GM20431 (cell line): ENCODE data around the gene MRPS17.

ENCODE experiments used
- in situ Hi-C: fragments of 300-500 bp; cut with MseI, MboI; formaldehyde crosslinking; loops from one replicate; pipeline ENCODE4 v1.15.0; 2020; ENCODE audit warnings: low sequenced_read_pairs; ENCODE audit not compliant: unreplicated experiment

The MRPS17 gene

DNA sequence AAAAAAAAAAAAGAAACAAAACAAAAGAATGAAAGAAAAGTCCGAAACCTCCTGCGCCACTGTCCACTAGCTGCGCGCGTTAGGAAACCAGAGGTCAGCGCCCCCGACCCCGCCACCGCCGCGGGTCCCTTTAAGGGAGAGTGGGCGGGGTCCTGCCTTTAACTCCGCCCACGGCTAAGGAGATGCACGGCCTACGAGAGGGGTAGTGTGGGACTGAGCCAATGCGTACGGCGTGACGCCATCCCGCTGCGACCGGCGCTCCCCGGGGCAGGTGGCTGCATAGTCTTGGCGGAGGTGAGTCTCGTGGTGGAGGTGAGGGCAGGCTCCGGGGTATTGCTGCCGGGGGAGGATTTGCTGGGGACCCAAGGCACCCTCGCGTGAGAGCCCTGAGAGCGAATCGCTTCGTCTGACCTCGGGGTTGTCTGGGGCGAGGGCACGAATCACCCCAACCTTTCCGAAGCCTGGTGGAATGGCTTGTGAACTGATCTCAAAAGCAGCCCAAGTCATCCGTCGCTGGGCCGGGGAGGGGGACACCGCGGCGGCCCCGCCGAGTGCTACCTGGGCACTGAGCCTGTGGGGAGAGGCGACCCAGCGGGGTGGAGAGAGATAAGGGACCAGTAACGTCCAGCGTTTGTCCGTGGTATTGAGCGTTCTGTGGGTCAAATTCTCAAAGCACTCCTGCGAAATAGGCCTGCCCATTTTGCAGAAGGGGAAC, at the start of gene MRPS17:
MRPS17 (plus strand) TSS at position 241 of the 715 bp plus-strand sequence. CDS start 1,319 bp downstream, outside the sequence.
- in situ Hi-C loops = loop anchor here (25.0 kb wide), 1 partner anchor 314 kb away; no protein-coding TSS in a partner anchor

DNA sequence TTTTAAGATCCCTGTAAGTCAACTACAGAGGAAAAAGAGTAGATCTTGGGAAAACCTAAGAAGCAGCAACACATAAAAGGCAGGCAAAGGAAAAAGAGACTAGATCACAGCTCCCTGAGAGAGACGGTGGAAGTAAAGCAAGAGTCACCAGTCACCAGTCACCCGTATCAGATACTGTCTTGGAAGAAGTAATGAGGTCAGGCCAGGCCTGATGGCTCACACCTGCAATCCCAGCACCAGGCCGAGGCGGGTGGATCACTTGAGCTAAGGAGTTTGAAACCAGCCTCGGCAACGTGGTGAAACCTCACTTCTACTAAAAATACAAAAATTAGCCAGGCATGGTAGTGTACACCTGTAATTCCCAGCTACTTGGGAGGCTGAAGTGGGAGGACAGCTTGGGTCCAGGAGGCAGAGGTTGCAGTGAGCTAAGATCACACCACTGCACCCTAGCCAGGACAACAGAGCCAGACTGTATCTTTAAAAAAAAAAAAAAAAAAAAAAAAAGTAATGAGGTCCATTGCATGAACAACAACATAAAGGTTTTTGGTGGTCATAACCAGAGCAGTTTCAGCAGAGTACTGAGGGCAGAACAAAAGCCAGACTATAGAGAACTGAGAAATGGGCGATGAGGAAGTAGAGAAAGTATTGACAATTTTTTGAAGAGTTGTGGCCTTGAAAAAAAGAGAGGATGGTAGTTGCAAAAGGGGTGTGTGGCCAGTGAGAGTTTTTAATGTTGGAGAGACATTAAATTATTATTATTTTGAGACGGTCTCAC, 47.5 kb upstream of the MRPS17 start:
- in situ Hi-C loops = no loop called here

- in situ Hi-C loops = no loop called here
Measured at GRCh38 chr7:55912748-55913158, 38.9 kb upstream of the MRPS17 start.

GRCh38 chr7:55917771-55918170, 33.9 kb upstream of the MRPS17 start:
- in situ Hi-C loops = no loop called here

- in situ Hi-C loops = no loop called here
Measured at GRCh38 chr7:55928006-55928767, 23.5 kb upstream of the MRPS17 start.

- in situ Hi-C loops = no loop called here
Measured at GRCh38 chr7:55931421-55932151, 20.1 kb upstream of the MRPS17 start.

DNA sequence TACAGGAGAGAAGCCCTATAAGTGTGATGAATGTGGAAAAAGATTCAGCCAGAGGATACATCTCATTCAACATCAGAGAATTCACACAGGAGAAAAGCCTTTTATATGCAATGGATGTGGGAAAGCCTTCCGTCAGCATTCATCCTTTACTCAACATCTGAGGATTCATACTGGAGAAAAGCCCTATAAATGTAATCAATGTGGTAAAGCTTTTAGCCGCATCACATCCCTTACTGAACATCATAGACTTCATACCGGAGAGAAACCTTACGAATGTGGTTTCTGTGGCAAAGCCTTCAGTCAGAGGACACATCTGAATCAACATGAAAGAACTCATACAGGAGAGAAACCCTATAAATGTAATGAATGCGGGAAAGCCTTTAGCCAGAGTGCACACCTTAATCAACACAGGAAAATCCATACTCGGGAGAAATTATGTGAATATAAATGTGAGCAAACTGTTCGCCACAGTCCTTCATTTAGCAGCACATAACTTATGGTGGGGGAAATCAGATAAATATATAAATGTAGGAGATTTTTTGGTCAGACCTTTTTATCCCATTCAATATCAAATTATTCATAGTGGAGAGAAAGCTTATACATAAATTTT, 12.1 kb upstream of the MRPS17 start:
- in situ Hi-C loops = no loop called here

- in situ Hi-C loops = no loop called here
Measured at GRCh38 chr7:55946545-55946944, 5.1 kb upstream of the MRPS17 start.

GRCh38 chr7:55952352-55952671, 635 bp downstream of the MRPS17 start:
- in situ Hi-C loops = loop anchor here (25.0 kb wide), 1 partner anchor 315 kb away; no protein-coding TSS in a partner anchor

- in situ Hi-C loops = loop anchor here (25.0 kb wide), 1 partner anchor 317 kb away; no protein-coding TSS in a partner anchor
Measured at GRCh38 chr7:55953707-55954475, 2.2 kb downstream of the MRPS17 start.

DNA sequence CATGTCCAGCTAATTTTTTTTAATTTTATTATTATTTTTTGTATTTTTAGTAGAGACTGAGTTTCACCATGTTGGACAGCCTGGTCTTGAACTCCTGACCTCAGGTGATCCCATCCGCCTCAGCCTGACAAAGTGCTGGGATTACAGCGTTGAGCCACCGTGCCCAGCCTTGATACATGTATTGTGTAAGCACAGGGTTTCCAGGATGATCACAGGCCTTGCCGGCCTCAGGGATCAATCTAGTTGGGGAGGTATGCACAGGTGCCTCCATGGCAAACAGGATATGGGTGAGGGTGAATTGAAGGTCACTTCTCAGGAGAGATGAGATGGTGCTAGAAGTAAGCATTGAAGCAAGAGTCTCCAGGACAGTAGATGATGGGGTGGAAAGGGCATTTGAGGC, 5.5 kb downstream of the MRPS17 start:
- in situ Hi-C loops = loop anchor here (25.0 kb wide), 1 partner anchor 320 kb away; no protein-coding TSS in a partner anchor

DNA sequence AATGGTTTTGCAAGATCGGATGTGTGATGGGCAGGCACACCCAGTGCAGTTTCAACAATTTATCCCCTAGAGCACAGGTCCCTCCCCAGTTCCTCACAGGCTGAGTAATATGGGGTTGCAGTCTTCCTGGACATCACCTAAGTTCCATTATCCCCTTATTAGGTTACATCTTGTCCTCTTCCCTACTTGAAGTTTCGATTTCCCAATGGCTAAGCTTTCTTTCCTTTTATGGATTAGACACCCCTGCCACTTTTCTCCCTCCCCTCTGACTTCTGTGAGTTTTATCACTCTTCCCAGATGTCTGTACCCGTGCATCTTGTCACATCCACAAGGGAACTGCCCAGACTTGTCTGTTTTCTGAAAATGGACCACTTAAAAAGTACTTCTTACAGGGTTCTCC, 10.3 kb downstream of the MRPS17 start:
- in situ Hi-C loops = loop anchor here (25.0 kb wide), 1 partner anchor 325 kb away; no protein-coding TSS in a partner anchor

GRCh38 chr7:55963584-55964168, 12.0 kb downstream of the MRPS17 start:
- in situ Hi-C loops = loop anchor here (25.0 kb wide), 1 partner anchor 326 kb away; no protein-coding TSS in a partner anchor

- in situ Hi-C loops = loop anchor here (25.0 kb wide), 1 partner anchor 327 kb away; no protein-coding TSS in a partner anchor
Measured at GRCh38 chr7:55964261-55965099, 12.8 kb downstream of the MRPS17 start, which contains the start of gene NIPSNAP2. NIPSNAP2 (plus strand) TSS chr7:55964585; CDS start chr7:55964610, 25 bp downstream.

- in situ Hi-C loops = loop anchor here (25.0 kb wide), 1 partner anchor 328 kb away; no protein-coding TSS in a partner anchor
Measured at GRCh38 chr7:55965100-55965470, 13.4 kb downstream of the MRPS17 start.

DNA sequence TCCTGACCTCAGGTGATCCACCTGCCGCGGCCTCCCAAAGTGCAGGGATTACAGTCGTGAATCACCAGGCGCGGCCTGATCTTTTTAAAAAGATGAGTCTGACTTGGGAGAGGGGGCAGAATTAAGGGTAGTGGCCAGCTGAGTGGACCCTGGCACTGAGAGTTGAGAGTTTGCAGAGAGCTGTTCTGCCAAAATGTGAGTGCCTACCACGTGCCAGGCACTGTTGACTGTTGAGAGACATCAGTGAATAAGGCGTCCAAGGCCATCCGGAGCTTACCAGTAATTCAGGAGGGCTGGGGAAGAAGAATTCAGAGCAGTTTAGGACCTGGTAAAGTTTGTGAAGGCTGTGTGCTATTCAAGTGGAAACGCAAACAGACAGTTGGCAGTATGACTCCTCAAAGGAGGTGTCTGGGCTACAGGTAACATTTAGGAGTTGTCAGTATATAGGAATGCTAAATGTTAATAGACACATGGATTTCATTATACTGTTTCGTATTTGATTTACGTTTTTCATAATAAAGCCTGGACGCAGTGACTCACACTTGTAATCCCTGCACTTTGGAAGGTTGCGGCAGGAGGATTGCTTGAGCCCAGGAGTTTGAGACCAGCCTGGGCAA, 14.2 kb downstream of the MRPS17 start:
- in situ Hi-C loops = loop anchor here (25.0 kb wide), 1 partner anchor 329 kb away; no protein-coding TSS in a partner anchor

- in situ Hi-C loops = loop anchor here (25.0 kb wide), 1 partner anchor 330 kb away; no protein-coding TSS in a partner anchor
Measured at GRCh38 chr7:55966851-55967250, 15.2 kb downstream of the MRPS17 start.
